IPS DF 6.9 (cell line): ENCODE measurements around the gene GALNT18.

Source experiments
- DNase-seq: peaks from one replicate; pipeline ENCODE4 v3.0.0-alpha.2; 2013; ENCODE audit warnings: low read depth, low spot score
- H3K27ac ChIP-seq: one replicate; pipeline ENCODE4 v1.5.1; 2013; ENCODE audit warnings: low read length, control low read depth
- H3K27me3 ChIP-seq: 2 replicates; pipeline ENCODE4 v1.6.1; 2013; ENCODE audit warnings: mild to moderate bottlenecking, low read length; ENCODE audit not compliant: control insufficient read depth, insufficient read depth
- H3K36me3 ChIP-seq: 2 replicates; pipeline ENCODE4 v1.6.1; 2013; ENCODE audit warnings: low read length; ENCODE audit not compliant: control insufficient read depth, insufficient read depth
- H3K4me1 ChIP-seq: 2 replicates; pipeline ENCODE4 v1.6.1; 2013; ENCODE audit warnings: low read length; ENCODE audit not compliant: control insufficient read depth, insufficient read depth
- H3K4me3 ChIP-seq: 2 replicates; pipeline ENCODE4 v1.5.1; 2013; ENCODE audit warnings: mild to moderate bottlenecking, low read length
- H3K9me3 ChIP-seq: 2 replicates; pipeline ENCODE4 v1.6.1; 2013; ENCODE audit warnings: low read length, inconsistent platforms; ENCODE audit not compliant: control insufficient read depth, insufficient read depth
- WGBS: extraction: QIAGEN DNeasy Blood & Tissue Kit; methylation state at CpG from one replicate; pipeline ENCODE4 v1.1.7; 2013; ENCODE audit warnings: mixed read lengths, missing lambda C conversion rate; ENCODE audit not compliant: insufficient read length, insufficient coverage; 5-methylcytosine and 5-hydroxymethylcytosine counted together

Gene GALNT18

DNA sequence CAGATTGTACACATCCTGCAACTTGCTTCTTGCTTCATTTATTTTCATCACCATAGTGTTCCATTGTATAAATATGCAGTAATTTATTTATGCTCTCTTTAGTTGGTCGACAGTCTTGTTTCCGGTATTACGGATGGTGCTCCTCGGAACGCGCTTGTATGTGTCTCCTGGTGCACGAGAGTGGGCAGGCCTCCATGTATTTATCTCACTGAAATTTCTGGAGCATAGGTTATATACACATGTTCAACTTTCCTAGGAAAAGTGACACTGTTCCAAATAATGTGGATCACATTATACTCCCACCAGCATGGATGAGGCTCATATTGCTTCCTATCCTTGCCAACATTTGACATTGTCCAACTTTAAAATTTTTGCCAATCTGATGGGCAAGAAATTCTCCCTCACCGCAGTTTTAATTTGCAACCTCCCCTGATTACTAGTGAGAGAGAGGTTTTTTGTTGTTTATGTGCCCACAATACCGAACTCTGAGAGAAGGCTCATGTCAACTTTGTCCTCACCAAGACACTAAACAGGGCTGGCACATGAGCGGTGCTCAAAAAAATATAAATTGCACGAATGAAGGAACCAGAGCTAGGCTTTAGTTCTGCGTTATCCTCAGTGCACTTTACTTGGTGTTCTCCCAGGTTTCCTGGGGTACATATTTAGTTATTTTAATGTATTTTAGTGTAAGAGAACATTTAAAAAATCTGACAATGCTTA is 272.5 kb downstream of the GALNT18 start:
- WGBS, result no CpG with 5 or more reads among the region's 12 CpGs
- Histone ChIP-seq H3K9me3 (no peaks in the 10 kb centered on the region), H3K4me1 (no peaks in the 10 kb centered on the region), H3K36me3 (no peaks in the 10 kb centered on the region), H3K4me3 (no peak overlapping the region), H3K27me3 (no peaks in the 10 kb centered on the region), H3K27ac (no peak overlapping the region)
- DNase-seq, result no peak

DNA sequence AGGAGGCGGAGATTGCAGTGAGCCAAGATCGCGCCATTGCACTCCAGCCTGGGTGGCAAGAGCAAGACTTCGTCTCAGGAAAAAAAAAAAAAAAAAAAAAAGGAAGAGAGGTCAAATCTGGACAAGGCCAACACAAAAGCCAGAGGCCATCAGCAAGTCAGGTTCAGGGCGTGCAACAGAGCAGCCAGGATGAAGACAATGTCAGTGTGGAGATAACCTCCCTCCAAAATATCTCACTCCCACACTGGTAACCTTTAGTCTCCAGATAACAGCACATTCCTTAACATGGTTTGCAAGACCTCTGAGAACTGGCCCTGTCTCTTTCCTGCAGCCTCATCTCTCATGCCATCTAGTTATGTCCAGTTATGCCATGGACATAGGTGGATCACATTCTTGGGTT is 273.5 kb downstream of the GALNT18 start:
- Histone ChIP-seq H3K27me3 (no peaks in the 10 kb centered on the region), H3K4me3 (no peak overlapping the region), H3K4me1 (no peaks in the 10 kb centered on the region), H3K27ac (no peak overlapping the region), H3K9me3 (no peaks in the 10 kb centered on the region), H3K36me3 (no peaks in the 10 kb centered on the region)
- DNase-seq, result no peak
- no CpG with 5 or more reads among the region's 5 CpGs for WGBS

DNA sequence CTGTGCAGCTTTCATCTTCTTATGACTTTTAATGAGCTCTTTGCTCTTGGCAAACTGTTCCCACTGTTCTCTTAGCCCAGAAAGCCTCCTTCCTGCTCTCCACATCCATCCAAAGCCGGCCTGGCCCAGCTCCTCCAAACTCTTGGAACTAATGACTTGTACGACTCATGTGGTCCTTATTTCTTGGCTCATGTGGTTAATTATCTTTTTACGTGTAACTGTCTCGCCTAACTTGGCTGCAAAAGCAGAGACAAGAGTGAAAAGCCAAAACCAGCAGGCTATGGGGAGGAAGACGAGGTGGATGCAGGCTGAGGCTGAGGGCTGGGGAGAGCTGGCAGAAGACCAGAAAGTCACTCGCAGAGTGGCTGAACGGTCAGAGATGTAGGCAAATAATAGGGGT is 274.2 kb downstream of the GALNT18 start:
- Histone ChIP-seq H3K4me3 (no peak overlapping the region), H3K9me3 (no peaks in the 10 kb centered on the region), H3K4me1 (no peaks in the 10 kb centered on the region), H3K27ac (no peak overlapping the region), H3K36me3 (no peaks in the 10 kb centered on the region), H3K27me3 (no peaks in the 10 kb centered on the region)
- no CpG with 5 or more reads among the region's 7 CpGs for WGBS
- DNase-seq, result no peak

DNA sequence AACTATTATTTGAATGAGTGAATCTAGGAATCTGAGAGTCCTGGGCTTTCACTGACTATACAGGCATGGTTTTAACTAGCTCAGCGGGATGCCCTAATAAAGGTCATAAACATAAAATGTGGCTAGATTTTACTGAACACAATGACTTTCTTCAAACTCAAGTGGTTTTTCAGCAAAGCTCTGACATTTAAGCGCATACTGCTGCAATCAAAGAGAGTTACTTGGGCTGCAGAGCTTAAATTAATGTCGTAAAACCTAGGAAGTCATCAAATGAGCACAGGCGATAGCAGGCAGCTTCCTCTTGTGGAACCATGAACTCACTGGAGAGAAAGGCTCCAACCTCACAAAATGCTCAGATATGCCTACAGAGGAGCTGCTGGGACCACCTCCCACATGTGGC is 275.5 kb downstream of the GALNT18 start:
- no CpG with 5 or more reads among the region's 4 CpGs for WGBS
- Histone ChIP-seq H3K27ac (no peak overlapping the region), H3K4me1 (no peaks in the 10 kb centered on the region), H3K27me3 (no peaks in the 10 kb centered on the region), H3K9me3 (no peaks in the 10 kb centered on the region), H3K4me3 (no peak overlapping the region), H3K36me3 (no peaks in the 10 kb centered on the region)
- DNase-seq, result no peak

DNA sequence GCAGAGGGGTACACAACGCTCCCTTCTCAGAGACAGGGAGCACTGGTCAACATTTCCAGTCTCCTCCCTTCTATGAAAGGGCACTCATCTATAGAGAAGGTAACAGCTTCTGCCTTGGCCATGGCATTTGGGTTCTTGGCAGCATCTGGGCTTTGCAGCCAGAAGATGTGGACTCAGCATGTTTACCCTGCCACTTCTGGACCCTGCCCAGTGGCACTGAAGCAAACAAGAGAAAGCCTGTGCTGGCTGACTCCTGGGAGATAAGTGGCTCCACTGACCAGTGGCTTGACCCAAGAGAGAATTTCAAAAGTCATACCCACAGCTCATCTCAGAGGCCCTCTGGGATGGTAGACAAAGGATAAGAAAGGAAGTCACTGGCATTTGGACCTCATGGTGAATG is 276.7 kb downstream of the GALNT18 start:
- no CpG with 5 or more reads among the region's 1 CpG for WGBS
- H3K4me3 ChIP-seq, result no peak overlapping the region

DNA sequence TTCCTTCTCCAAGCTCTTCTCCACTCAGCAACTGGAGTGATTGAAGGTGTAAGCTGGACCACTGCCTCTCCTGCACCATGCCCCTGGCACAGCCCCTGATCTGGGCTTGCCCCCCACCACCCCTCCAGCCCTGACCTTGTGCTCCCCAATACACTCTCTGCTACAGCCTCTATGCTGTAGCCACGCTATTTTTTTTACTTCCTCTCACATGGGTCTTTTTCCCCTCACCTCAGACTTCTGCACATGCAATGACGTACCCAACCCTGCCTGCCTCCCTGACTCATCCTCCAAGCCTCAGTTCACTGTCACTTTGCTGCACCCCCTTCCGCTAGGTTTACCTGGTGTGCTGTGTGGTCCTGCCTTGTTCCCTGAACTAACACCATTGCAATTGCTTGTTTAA is 277.8 kb downstream of the GALNT18 start:
- no peak overlapping the region for H3K4me3 ChIP-seq
- no peaks in the 10 kb centered on the region for H3K36me3 ChIP-seq
- WGBS, result no CpG with 5 or more reads among the region's 3 CpGs
- DNase-seq, result no peak
- no peaks in the 10 kb centered on the region; the same call in 1 of the 2 replicates for H3K27me3 ChIP-seq
- no peaks in the 10 kb centered on the region for H3K4me1 ChIP-seq
- H3K9me3 ChIP-seq, result no peaks in the 10 kb centered on the region
- no peak overlapping the region for H3K27ac ChIP-seq

More for the DNA sequence above, 276.7 kb downstream of the GALNT18 start:
- Histone ChIP-seq H3K9me3 (no peaks in the 10 kb centered on the region), H3K27ac (no peak overlapping the region), H3K36me3 (no peaks in the 10 kb centered on the region), H3K4me1 (no peaks in the 10 kb centered on the region), H3K27me3 (no peaks in the 10 kb centered on the region)
- DNase-seq, result no peak

DNA sequence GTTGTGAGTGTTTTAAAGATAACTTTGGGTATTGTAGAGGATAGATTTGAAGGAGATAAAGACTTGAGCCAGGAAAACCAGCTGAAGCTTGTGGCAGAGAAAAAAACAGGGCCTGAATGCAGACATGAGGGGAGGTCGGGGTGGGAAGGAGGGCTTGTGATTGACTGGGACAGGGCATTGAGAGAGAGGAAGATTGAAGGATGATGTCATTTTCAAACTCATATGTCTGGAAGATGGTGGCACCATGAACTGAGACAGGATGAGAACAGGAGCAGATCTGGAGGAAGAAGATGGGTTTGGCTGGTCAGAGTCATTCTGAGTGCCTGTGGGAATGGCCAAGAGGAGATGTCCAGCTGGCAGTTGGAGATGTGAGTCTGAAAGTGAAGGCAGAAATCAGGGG is 283.5 kb downstream of the GALNT18 start:
- no CpG with 5 or more reads among the region's 1 CpG for WGBS
- no peak for DNase-seq

DNA sequence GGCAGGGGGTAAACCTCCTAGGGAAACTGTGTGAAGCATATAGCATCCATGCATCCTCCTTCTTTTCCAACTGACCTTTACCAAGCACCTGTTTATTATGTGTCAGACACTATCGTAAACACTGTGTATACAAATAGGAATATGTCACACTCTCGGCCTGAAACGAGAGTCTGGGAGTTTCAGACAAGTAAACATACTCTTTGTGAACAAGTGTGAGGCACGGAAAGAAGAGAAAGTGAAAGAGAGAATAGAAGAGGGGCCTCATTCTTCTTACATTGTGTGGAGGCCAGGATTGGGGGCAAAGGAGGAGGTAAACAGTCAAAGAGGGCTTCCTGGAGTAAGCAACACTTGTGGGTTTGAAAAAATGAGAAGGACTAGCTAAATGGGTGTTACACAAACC is 285.1 kb downstream of the GALNT18 start:
- Histone ChIP-seq H3K27me3 (no peaks in the 10 kb centered on the region; the same call in 1 of the 2 replicates), H3K9me3 (no peaks in the 10 kb centered on the region), H3K27ac (no peak overlapping the region), H3K36me3 (no peaks in the 10 kb centered on the region), H3K4me3 (no peak overlapping the region), H3K4me1 (no peaks in the 10 kb centered on the region)
- no peak for DNase-seq
- no CpG with 5 or more reads among the region's 4 CpGs for WGBS

More for the DNA sequence above, 283.5 kb downstream of the GALNT18 start:
- H3K4me3 ChIP-seq, result no peak overlapping the region
- H3K4me1 ChIP-seq, result no peaks in the 10 kb centered on the region
- no peaks in the 10 kb centered on the region for H3K9me3 ChIP-seq
- H3K36me3 ChIP-seq, result no peaks in the 10 kb centered on the region
- H3K27me3 ChIP-seq, result no peaks in the 10 kb centered on the region; the same call in 1 of the 2 replicates
- no peak overlapping the region for H3K27ac ChIP-seq

DNA sequence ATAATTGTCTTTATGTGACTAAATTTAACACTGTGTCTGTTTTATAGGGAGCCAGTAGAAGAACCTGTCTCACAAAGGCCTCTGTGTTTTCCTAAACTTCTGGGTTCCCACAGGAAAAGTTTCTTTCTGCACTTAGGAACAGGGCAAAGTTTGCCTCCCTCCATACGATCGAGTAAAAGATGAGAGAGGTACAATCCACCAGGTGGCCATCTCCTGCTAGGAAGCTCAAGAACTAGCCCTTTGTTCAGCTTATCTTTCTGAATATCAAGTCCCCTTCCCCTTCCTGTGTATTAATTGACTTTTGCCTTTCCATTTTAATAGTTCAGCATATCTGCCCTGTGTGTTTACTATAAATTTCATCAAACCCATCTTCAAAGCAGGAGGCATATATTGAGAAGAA is 286.8 kb downstream of the GALNT18 start:
- no CpG with 5 or more reads among the region's 2 CpGs for WGBS
- Histone ChIP-seq H3K4me3 (no peak overlapping the region), H3K36me3 (no peaks in the 10 kb centered on the region), H3K27me3 (no peaks in the 10 kb centered on the region; the same call in 1 of the 2 replicates), H3K4me1 (no peaks in the 10 kb centered on the region), H3K27ac (no peak overlapping the region), H3K9me3 (no peaks in the 10 kb centered on the region)
- no peak for DNase-seq

DNA sequence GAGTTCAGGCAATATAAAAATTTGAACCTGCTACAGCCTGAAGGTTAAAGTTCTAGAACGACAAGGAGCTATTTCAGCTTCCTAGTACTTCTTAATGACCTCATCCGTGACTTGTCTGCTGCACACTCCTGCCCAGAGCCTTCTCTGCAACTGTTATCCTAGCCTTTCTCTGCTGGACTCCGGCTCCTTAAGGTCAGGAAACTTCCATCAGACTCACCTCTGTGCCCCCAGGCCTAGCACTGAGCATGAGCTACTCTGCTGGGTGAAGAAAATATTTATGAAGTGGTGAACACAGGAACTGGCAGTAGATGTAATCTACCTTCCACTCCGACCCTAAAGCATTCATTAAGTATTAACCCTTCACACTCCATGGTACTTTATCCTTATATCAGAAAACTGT is 287.2 kb downstream of the GALNT18 start:
- no peaks in the 10 kb centered on the region for H3K36me3 ChIP-seq
- WGBS, result no CpG with 5 or more reads among the region's 4 CpGs
- H3K4me1 ChIP-seq, result no peaks in the 10 kb centered on the region
- no peak overlapping the region for H3K4me3 ChIP-seq
- no peak for DNase-seq
- no peaks in the 10 kb centered on the region for H3K9me3 ChIP-seq
- no peaks in the 10 kb centered on the region; the same call in 1 of the 2 replicates for H3K27me3 ChIP-seq
- no peak overlapping the region for H3K27ac ChIP-seq

DNA sequence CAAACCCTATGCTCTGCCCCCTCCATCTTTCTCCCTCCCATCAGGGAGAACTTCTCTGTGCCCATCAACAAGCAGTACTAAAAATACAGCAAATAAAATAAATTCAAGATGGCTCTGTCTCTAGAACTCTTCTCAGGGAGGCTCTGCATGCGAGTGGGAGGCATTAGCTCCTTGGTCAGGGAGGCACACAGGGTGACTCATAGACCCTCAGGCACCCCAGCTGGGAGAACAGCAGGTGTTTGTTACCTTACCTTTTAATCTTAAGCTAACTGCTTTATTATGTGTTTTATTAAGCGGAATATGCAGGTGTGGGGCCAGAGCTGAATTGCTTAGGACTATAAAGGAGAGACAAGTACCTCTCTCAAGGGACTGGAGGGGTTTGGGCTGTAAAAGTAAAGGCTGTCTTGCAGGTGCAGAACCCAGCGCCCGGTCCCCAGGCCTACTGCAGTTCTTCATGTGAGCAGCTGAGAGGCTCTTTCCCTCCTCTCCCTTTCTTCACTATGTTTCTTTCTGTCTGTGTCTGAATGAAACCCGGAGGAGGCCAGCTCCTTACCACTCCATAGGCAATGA is 289.6 kb downstream of the GALNT18 start:
- no peak for DNase-seq
- H3K9me3 ChIP-seq, result no peaks in the 10 kb centered on the region
- no peak overlapping the region for H3K27ac ChIP-seq
- WGBS, result no CpG with 5 or more reads among the region's 5 CpGs
- no peaks in the 10 kb centered on the region for H3K27me3 ChIP-seq
- no peaks in the 10 kb centered on the region for H3K36me3 ChIP-seq
- no peak overlapping the region for H3K4me3 ChIP-seq
- no peaks in the 10 kb centered on the region for H3K4me1 ChIP-seq
